Stimulated activated CD8-positive, alpha-beta memory T cell treated with anti-CD3 and anti-CD28 coated beads, Interleukin-4, amount 100 ng/mL, for 1 hour (primary cell): ENCODE measurements around the gene MYL10.

Source experiments
- DNase-seq, 2 donors: peaks; one replicate each; pipeline ENCODE4 v3.0.0-alpha.2; 2020; ENCODE audit warnings: low read depth in 2 of 2, low spot score in 1 of 2

MYL10 gene

GRCh38 chr7:101597941-101598340 is 31.2 kb downstream of the MYL10 start:
- no peak for DNase-seq

- DNase-seq: no peak
Observed at GRCh38 chr7:101596898-101597297, 32.2 kb downstream of the MYL10 start.

GRCh38 chr7:101595766-101596537 is 33.1 kb downstream of the MYL10 start:
- DNase-seq: no peak

- DNase-seq: no peak
Observed at GRCh38 chr7:101595246-101595645, 33.9 kb downstream of the MYL10 start.

GRCh38 chr7:101594790-101595189 is 34.3 kb downstream of the MYL10 start:
- DNase-seq: no peak

- no peak for DNase-seq
Observed at GRCh38 chr7:101593556-101593955, 35.5 kb downstream of the MYL10 start.

- DNase-seq: no peak
Observed at GRCh38 chr7:101591504-101591903, 37.6 kb downstream of the MYL10 start.

- no peak for DNase-seq
Observed at GRCh38 chr7:101590663-101591435, 38.2 kb downstream of the MYL10 start.

GRCh38 chr7:101589976-101590662 is 39.0 kb downstream of the MYL10 start:
- DNase-seq: no peak

- DNase-seq: no peak
Observed at GRCh38 chr7:101589052-101589451, 40.0 kb downstream of the MYL10 start.

- no peak for DNase-seq
Observed at GRCh38 chr7:101588131-101588935, 40.8 kb downstream of the MYL10 start.

- DNase-seq: no peak
Observed at GRCh38 chr7:101586906-101587677, 42.0 kb downstream of the MYL10 start.

GRCh38 chr7:101586078-101586905 is 42.8 kb downstream of the MYL10 start:
- DNase-seq: no peak

GRCh38 chr7:101582971-101583370 is 46.1 kb downstream of the MYL10 start:
- no peak for DNase-seq

GRCh38 chr7:101581891-101582290 is 47.2 kb downstream of the MYL10 start:
- DNase-seq: no peak

- no peak for DNase-seq
Observed at GRCh38 chr7:101580596-101580995, 48.5 kb downstream of the MYL10 start.

- no peak for DNase-seq
Observed at GRCh38 chr7:101578552-101578951, 50.5 kb downstream of the MYL10 start.

GRCh38 chr7:101576998-101577397 is 52.1 kb downstream of the MYL10 start:
- no peak for DNase-seq

GRCh38 chr7:101575721-101576120 is 53.4 kb downstream of the MYL10 start:
- no peak for DNase-seq
